Esophagus muscularis mucosa (tissue), 4 donors: ENCODE measurements around the gene CCDC9B. TPM values are rescaled to one million over a fixed set of nuclear protein-coding genes. Genes with fewer than 3 reads are reported as not detected.

ENCODE experiments used
- DNase-seq: peaks from one replicate; pipeline ENCODE4 v3.0.0-alpha.2; 2017; ENCODE audit errors: extremely low spot score
- H3K27ac ChIP-seq, 4 donors: fragments of 200-600 bp; sonication (generic); replicated peaks in 1 of 4; 1 replicate in 3 of 4; 2 replicates in 1 of 4; pipeline ENCODE4 v1.5.1; 2016 to 2019; ENCODE audit warnings: mild to moderate bottlenecking in 1 of 4
- H3K27me3 ChIP-seq, 4 donors: fragments of 200-600 bp; sonication (generic); one replicate each; pipeline versions ENCODE4 v1.5.1 to v1.6.0; 2016 to 2019
- H3K36me3 ChIP-seq, 4 donors: fragments of 200-600 bp; sonication (generic); one replicate each; pipeline ENCODE4 v1.5.1; 2016 to 2019
- H3K4me1 ChIP-seq, 4 donors: fragments of 200-600 bp; sonication (generic); one replicate each; pipeline ENCODE4 v1.5.1; 2016 to 2019
- H3K4me3 ChIP-seq, 4 donors: fragments of 200-600 bp; sonication (generic); 1 replicate in 2 of 4; 2 replicates in 2 of 4; pipeline ENCODE4 v1.5.1; 2016 to 2019; ENCODE audit warnings: mild to moderate bottlenecking in 4 of 4, moderate library complexity in 1 of 4
- H3K9me3 ChIP-seq, 4 donors: fragments of 200-600 bp; sonication (generic); 1 replicate in 3 of 4; 2 replicates in 1 of 4; pipeline ENCODE4 v1.5.1; 2016 to 2019
- EP300 ChIP-seq: sonication (generic); formaldehyde crosslinking; IDR thresholded peaks from one replicate; pipeline ENCODE4 v1.6.1; 2017; ENCODE audit warnings: antibody characterized with exemption
- POLR2A ChIP-seq: fragments of 450-650 bp; IDR thresholded peaks from one replicate; pipeline ENCODE4 v1.6.1; 2017; ENCODE audit warnings: antibody characterized with exemption, moderate library complexity, mild to moderate bottlenecking, low read depth
- POLR2AphosphoS5 ChIP-seq, 2 donors: sonication (generic); formaldehyde crosslinking; IDR thresholded peaks; one replicate each; pipeline ENCODE4 v1.6.1; 2017; ENCODE audit warnings: antibody characterized with exemption in 2 of 2
- WGBS: methylation state at CpG from one replicate; pipeline ENCODE4 v1.1.5; 2018; 5-methylcytosine and 5-hydroxymethylcytosine counted together
- intact Hi-C: fragments of 100-400 bp; cut with DNase I; formaldehyde crosslinking; loops from one replicate; pipeline ENCODE4 v1.15.1; 2023
- total RNA-seq, 4 donors: library from RNA; depleted of rRNA; stranded (reverse); fragments of >200 nt; gene quantifications; one replicate each; pipeline versions ENCODE4 v1.1.0 to v1.2.1, GENCODE V29; 2016
- TF ChIP-seq, protein P1 (sequence below), 3 experiments: fragments of 200-600 bp in 2 of 3; fragments of 450-650 bp in 1 of 3; sonication (generic) in 2 of 3; IDR thresholded peaks; one replicate each; pipeline ENCODE4 v1.5.1; 2017 to 2019; ENCODE audit warnings: antibody characterized with exemption in 3 of 3, mild to moderate bottlenecking in 2 of 3, moderate library complexity in 1 of 3

CCDC9B gene
- total RNA-seq, 4 donors from 2014 or later: 22.9 to 82.6 (median 56.3) TPM

DNA sequence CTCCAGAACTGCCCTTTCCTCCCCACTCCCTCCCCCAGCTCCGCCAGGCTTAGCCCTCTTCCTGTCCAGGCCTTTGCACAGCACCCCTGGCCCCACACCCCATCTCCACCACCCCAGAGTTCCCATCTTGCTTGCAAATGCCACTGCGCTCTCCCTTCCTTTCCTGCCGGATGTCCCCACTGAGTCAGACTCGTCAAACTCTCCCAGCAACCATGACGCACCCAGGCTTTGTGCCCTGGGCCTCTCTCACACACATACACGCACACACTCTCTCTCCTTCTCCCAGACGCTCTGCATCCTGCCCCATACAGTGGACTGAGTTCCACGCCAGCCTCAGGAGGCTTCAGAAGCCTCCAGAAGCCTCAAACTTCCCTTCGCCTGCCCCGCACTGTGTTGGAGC, 2.8 kb upstream of the CCDC9B start:
- Histone ChIP-seq H3K36me3 (no peaks in the 10 kb centered on the region), H3K4me1 (peaks cover 63 to 66% (median 64%) of the 10 kb centered on the region in 4 donors), H3K4me3 (no peak overlapping the region), H3K27ac (peak overlapping the region; percentile 96 to 98 (median 98)), H3K27me3 (no peaks in the 10 kb centered on the region), H3K9me3 (no peaks in the 10 kb centered on the region)
- intact Hi-C loops: no loop called here
- no peak for DNase-seq
- WGBS: 79% methylated on average over 10 of the region's 10 CpGs
- TF ChIP-seq POLR2AphosphoS5 (IDR thresholded peaks at IDR 0.05): peak; percentile 46 to 52
- no peak for TF ChIP-seq EP300
- no peak for TF ChIP-seq POLR2A
- TF ChIP-seq, protein P1, sequence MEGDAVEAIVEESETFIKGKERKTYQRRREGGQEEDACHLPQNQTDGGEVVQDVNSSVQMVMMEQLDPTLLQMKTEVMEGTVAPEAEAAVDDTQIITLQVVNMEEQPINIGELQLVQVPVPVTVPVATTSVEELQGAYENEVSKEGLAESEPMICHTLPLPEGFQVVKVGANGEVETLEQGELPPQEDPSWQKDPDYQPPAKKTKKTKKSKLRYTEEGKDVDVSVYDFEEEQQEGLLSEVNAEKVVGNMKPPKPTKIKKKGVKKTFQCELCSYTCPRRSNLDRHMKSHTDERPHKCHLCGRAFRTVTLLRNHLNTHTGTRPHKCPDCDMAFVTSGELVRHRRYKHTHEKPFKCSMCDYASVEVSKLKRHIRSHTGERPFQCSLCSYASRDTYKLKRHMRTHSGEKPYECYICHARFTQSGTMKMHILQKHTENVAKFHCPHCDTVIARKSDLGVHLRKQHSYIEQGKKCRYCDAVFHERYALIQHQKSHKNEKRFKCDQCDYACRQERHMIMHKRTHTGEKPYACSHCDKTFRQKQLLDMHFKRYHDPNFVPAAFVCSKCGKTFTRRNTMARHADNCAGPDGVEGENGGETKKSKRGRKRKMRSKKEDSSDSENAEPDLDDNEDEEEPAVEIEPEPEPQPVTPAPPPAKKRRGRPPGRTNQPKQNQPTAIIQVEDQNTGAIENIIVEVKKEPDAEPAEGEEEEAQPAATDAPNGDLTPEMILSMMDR (IDR thresholded peaks at IDR 0.05): no peak

GRCh38 chr15:40342416-40343320, 1.9 kb upstream of the CCDC9B start:
- intact Hi-C loops: no loop called here
- WGBS: 63% methylated on average over 7 of the region's 7 CpGs
- peaks cover 72 to 74% (median 73%) of the 10 kb centered on the region in 4 donors for H3K4me1 ChIP-seq

GRCh38 chr15:40340038-40340739, 550 bp downstream of the CCDC9B start:
- intact Hi-C loops: no loop called here
- no peak for DNase-seq
- H3K4me3 ChIP-seq: peak overlapping the region; percentile 56 to 65 (median 64)
- no peaks in the 10 kb centered on the region for H3K9me3 ChIP-seq
- H3K4me1 ChIP-seq: peaks cover 93 to 99% (median 98%) of the 10 kb centered on the region in 4 donors
- peak overlapping the region; percentile 96 to 98 (median 98) for H3K27ac ChIP-seq
- 3% methylated on average over 6 of the region's 14 CpGs for WGBS
- H3K36me3 ChIP-seq: peaks cover 8 to 31% (median 22%) of the 10 kb centered on the region in 4 donors
- H3K27me3 ChIP-seq: no peaks in the 10 kb centered on the region
- TF ChIP-seq, protein P1 (IDR thresholded peaks at IDR 0.05): peak in 1 of 3 experiments; percentile 14
- TF ChIP-seq POLR2AphosphoS5 (IDR thresholded peaks at IDR 0.05) (peak in 1 of 2 donors; percentile 85), EP300 (peak; percentile 51), POLR2A (no peak)

More at GRCh38 chr15:40342416-40343320, 1.9 kb upstream of the CCDC9B start:
- TF ChIP-seq, protein P1 (IDR thresholded peaks at IDR 0.05): no peak
- no peak for TF ChIP-seq POLR2AphosphoS5 (IDR thresholded peaks at IDR 0.05)
- no peak for TF ChIP-seq EP300
- no peak for TF ChIP-seq POLR2A
- Histone ChIP-seq H3K9me3 (no peaks in the 10 kb centered on the region), H3K27ac (peak overlapping the region; percentile 96 to 98 (median 98)), H3K36me3 (peaks cover 0 to 6% (median 0%) of the 10 kb centered on the region in 4 donors), H3K4me3 (no peak overlapping the region), H3K27me3 (no peaks in the 10 kb centered on the region)
- no peak for DNase-seq

- no peak for DNase-seq
- Histone ChIP-seq H3K27ac (peak overlapping the region; percentile 96 to 98 (median 98)), H3K27me3 (no peaks in the 10 kb centered on the region), H3K9me3 (no peaks in the 10 kb centered on the region), H3K4me1 (peaks cover 94 to 100% (median 98%) of the 10 kb centered on the region in 4 donors), H3K4me3 (peak overlapping the region; percentile 56 to 65 (median 64)), H3K36me3 (peaks cover 8 to 36% (median 26%) of the 10 kb centered on the region in 4 donors)
- intact Hi-C loops: loop anchor here (2.0 kb wide), 1 partner anchor 17 kb away; the partner anchor contains the start of gene INAFM2
- WGBS: 45% methylated on average over 2 of the region's 7 CpGs
- TF ChIP-seq POLR2AphosphoS5 (IDR thresholded peaks at IDR 0.05): no peak
- TF ChIP-seq, protein P1 (IDR thresholded peaks at IDR 0.05): peak in 1 of 3 experiments; percentile 9
- TF ChIP-seq POLR2A: no peak
Observed at GRCh38 chr15:40339621-40339945, 1.2 kb downstream of the CCDC9B start.
